ENCODE data around the gene MBNL3. TPM values are rescaled to one million over a fixed set of nuclear protein-coding genes. Genes with fewer than 3 reads are reported as not detected.

MBNL3 gene, protein sequence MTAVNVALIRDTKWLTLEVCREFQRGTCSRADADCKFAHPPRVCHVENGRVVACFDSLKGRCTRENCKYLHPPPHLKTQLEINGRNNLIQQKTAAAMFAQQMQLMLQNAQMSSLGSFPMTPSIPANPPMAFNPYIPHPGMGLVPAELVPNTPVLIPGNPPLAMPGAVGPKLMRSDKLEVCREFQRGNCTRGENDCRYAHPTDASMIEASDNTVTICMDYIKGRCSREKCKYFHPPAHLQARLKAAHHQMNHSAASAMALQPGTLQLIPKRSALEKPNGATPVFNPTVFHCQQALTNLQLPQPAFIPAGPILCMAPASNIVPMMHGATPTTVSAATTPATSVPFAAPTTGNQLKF
- total RNA-seq, result 100 to 1,000 TPM in 1 of 2 donors, 10 to 100 TPM in 1; 12.0 to 282 TPM

DNA sequence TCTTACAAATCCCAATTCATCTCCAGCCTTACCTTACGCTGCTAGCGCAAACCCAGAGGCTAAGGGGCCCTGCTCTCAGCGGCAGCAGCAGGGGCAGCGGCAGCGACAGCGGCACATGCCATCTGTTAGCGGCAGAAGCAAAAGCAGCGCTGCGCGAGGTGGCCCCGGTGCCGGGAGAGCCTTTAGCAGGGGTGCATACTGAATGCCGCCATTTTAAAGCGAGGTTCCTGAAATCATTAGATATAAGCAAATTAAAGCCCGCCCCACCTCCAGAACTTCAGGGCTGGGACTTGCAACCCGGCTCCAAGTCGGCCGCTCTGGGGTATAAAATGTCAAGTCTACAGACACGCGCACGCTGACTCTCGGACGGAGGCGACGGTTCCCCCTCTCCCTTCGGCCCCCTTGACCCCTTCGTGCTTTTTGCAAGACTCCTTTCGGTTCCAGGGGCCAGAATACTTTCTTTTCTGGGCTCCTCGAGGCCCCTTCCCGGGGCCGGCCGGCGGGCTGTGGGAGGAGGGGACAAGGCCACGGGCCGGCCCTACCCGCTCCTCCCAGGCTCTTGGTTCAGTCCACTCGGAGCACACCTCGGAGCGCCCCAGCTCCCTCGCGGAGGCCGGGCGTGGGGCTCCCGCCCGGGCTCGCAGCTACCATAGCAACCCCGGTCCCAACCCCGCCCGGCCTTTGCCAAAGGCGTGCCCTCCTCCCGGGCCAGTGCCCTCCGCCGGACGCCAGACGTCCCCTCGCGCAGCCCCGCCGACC lies at the start of gene MBNL3:
Gene MBNL3 (minus strand): TSS at position 220 of the 759 bp plus-strand sequence. CDS start 49,427 bp downstream, outside the sequence.
- peak; percentile 26 for DNase-seq (ENCODE audit: low spot score)
- peak within 1 kb of the TSS; percentile 75 to 77 for H3K27ac ChIP-seq
- peak within 1 kb of the TSS; percentile 49 for H3K4me3 ChIP-seq
- TF ChIP-seq, protein P1, sequence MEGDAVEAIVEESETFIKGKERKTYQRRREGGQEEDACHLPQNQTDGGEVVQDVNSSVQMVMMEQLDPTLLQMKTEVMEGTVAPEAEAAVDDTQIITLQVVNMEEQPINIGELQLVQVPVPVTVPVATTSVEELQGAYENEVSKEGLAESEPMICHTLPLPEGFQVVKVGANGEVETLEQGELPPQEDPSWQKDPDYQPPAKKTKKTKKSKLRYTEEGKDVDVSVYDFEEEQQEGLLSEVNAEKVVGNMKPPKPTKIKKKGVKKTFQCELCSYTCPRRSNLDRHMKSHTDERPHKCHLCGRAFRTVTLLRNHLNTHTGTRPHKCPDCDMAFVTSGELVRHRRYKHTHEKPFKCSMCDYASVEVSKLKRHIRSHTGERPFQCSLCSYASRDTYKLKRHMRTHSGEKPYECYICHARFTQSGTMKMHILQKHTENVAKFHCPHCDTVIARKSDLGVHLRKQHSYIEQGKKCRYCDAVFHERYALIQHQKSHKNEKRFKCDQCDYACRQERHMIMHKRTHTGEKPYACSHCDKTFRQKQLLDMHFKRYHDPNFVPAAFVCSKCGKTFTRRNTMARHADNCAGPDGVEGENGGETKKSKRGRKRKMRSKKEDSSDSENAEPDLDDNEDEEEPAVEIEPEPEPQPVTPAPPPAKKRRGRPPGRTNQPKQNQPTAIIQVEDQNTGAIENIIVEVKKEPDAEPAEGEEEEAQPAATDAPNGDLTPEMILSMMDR (IDR thresholded peaks at IDR 0.05), result no peak
- no peak for TF ChIP-seq POLR2AphosphoS5 (IDR thresholded peaks at IDR 0.05)
- TF ChIP-seq POLR2A (IDR thresholded peaks at IDR 0.05), result no peak
- no peaks in the 10 kb centered on the region for H3K36me3 ChIP-seq
- H3K4me1 ChIP-seq (replicated peaks), result no peaks in the 10 kb centered on the region
- under 1% methylated on average over 45 of the region's 59 CpGs for WGBS
- no peaks in the 10 kb centered on the region for H3K9me3 ChIP-seq
- no peaks in the 10 kb centered on the region for H3K27me3 ChIP-seq (replicated peaks; ENCODE audit: insufficient read depth)
- intact Hi-C loops (cut with DNase I), result no loop called here

DNA sequence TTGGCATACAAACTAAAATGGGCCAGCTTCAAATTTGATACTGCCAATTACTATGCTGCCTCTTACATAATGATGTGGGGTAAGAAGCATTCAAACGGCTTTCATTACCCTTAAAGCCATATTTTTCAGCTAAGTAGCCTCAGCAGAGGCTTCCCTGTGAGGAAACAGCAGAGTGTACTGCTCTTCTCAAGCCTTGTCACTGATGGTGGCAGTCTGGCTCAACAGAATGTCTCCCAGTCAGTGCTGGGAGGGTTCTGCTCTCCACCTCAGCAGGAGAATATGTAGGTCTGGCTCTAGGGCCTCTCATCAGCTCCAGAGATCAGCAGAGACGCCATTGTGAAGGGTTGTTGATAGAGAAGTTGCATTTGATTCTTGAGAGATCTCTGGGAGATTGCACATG lies 44.6 kb upstream of the MBNL3 start:
- WGBS, result 89% methylated on average over 2 of the region's 2 CpGs
- no peaks in the 10 kb centered on the region for H3K4me1 ChIP-seq (replicated peaks)
- H3K4me3 ChIP-seq, result no peak overlapping the region
- no peaks in the 10 kb centered on the region for H3K9me3 ChIP-seq
- intact Hi-C loops (cut with DNase I), result no loop called here
- TF ChIP-seq POLR2A (IDR thresholded peaks at IDR 0.05) (no peak), POLR2AphosphoS5 (IDR thresholded peaks at IDR 0.05) (no peak)
- TF ChIP-seq, protein P1 (IDR thresholded peaks at IDR 0.05), result no peak
- no peaks in the 10 kb centered on the region for H3K36me3 ChIP-seq
- H3K27ac ChIP-seq, result no peak overlapping the region
- no peak for DNase-seq (ENCODE audit: low spot score)
- H3K27me3 ChIP-seq (replicated peaks; ENCODE audit: insufficient read depth), result no peaks in the 10 kb centered on the region

DNA sequence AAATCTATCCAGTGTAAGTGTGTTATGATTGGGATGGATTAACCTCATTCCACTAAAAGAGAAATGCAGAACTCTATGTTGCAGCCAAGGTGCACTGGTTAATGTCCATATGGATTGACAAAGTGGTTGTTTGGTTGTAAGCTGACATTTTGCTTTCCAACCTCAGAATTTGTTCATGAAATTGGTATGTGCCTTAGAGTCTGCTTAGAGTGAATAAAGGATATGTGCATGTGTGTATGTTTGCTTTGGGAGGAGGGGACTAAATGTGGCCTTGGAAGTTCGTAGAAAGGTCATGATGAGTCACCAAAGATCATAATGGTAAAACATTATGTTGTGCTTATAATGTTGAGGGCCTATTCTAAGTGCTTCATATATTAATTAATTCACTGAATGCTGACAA lies 44.1 kb upstream of the MBNL3 start:
- no peak for DNase-seq (ENCODE audit: low spot score)
- intact Hi-C loops (cut with DNase I), result no loop called here
- Histone ChIP-seq H3K27me3 (replicated peaks; ENCODE audit: insufficient read depth) (no peaks in the 10 kb centered on the region), H3K27ac (no peak overlapping the region), H3K4me1 (replicated peaks) (no peaks in the 10 kb centered on the region), H3K4me3 (no peak overlapping the region), H3K36me3 (no peaks in the 10 kb centered on the region), H3K9me3 (no peaks in the 10 kb centered on the region)
- WGBS, result 75% methylated on average over 1 of the region's 1 CpG
- TF ChIP-seq POLR2A (IDR thresholded peaks at IDR 0.05) (no peak), POLR2AphosphoS5 (IDR thresholded peaks at IDR 0.05) (no peak)
- TF ChIP-seq, protein P1 (IDR thresholded peaks at IDR 0.05), result no peak

DNA sequence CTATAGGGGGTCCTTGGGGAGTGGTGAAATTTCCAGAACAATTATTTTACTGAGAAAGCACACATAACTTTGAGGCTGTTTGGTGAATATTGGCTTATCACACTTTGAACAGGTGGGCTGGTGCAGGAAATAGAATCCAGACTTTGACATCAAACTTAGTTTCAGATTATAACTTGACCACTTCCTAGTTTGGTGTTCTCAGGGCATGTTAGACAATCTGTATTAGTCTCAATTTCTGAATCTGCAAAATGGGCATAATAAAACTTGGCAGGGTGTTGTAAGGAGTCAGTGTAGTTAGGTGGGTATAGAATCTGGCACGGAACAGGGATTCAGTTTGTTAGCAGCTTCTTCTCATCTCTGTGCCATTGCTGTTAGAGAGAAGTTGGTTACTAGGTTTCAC lies 43.3 kb upstream of the MBNL3 start:
- DNase-seq (ENCODE audit: low spot score), result no peak
- Histone ChIP-seq H3K4me3 (no peak overlapping the region), H3K9me3 (no peaks in the 10 kb centered on the region), H3K36me3 (no peaks in the 10 kb centered on the region), H3K27ac (no peak overlapping the region), H3K4me1 (replicated peaks) (no peaks in the 10 kb centered on the region), H3K27me3 (replicated peaks; ENCODE audit: insufficient read depth) (no peaks in the 10 kb centered on the region)
- intact Hi-C loops (cut with DNase I), result no loop called here
- WGBS, result 100% methylated on average over 1 of the region's 1 CpG
- TF ChIP-seq POLR2A (IDR thresholded peaks at IDR 0.05) (no peak), POLR2AphosphoS5 (IDR thresholded peaks at IDR 0.05) (no peak)
- TF ChIP-seq, protein P1 (IDR thresholded peaks at IDR 0.05), result no peak
